ENCODE results near the gene TRPM2.

DNA sequence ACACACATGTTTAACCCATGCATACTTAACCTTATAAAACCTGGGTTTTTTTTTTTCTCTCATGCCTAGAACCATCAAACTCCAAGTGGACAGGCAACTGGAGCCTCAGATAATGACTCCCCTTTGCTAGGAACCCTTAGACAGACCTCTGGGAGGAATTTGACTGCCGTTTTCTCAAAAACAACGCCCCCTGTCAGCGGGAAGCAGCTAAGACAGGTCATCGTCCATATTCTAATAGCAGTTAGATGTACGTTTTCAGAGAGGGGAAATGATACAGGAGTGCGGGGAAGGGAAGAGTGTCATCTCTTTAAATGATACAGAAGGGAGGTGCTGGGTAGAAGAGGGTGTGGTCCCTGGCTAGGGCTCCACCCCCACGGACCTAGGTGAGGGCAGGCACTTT, 136.5 kb downstream of the TRPM2 start:
- TF ChIP-seq BCL6 (CRISPR knock-in tag; IDR thresholded peaks at IDR 0.05) (no peak), POLR2AphosphoS5 (IDR thresholded peaks at IDR 0.05; ENCODE audit: low read depth, low read length) (no peak), CAMTA2 (CRISPR knock-in tag; IDR thresholded peaks at IDR 0.05; ENCODE audit: borderline replicate concordance) (no peak), KAT2B (IDR thresholded peaks at IDR 0.05; ENCODE audit: borderline replicate concordance, low read depth, low read length) (no peak), HNRNPL (IDR thresholded peaks at IDR 0.05; ENCODE audit: low read depth, low read length) (no peak), ELF1 (CRISPR knock-in tag; IDR thresholded peaks at IDR 0.05) (no peak), ARNT2 (CRISPR knock-in tag; IDR thresholded peaks at IDR 0.05; ENCODE audit: low read depth) (no peak), YY1 (IDR thresholded peaks at IDR 0.05; ENCODE audit: insufficient read depth, insufficient replicate concordance, low read depth, low read length) (no peak), EZH2 (conservative IDR thresholded peaks at IDR 0.05; ENCODE audit: low read depth, low read length) (no peak), RFX5 (IDR thresholded peaks at IDR 0.05; ENCODE audit: low read depth, low read length) (no peak), POLR2A (IDR thresholded peaks at IDR 0.05; ENCODE audit: insufficient read depth in 1 of 2, low read depth in 2 of 2, low read length in 2 of 2) (no peak), ETV6 (CRISPR knock-in tag; conservative IDR thresholded peaks at IDR 0.05) (no peak)
- TF ChIP-seq, protein P1, sequence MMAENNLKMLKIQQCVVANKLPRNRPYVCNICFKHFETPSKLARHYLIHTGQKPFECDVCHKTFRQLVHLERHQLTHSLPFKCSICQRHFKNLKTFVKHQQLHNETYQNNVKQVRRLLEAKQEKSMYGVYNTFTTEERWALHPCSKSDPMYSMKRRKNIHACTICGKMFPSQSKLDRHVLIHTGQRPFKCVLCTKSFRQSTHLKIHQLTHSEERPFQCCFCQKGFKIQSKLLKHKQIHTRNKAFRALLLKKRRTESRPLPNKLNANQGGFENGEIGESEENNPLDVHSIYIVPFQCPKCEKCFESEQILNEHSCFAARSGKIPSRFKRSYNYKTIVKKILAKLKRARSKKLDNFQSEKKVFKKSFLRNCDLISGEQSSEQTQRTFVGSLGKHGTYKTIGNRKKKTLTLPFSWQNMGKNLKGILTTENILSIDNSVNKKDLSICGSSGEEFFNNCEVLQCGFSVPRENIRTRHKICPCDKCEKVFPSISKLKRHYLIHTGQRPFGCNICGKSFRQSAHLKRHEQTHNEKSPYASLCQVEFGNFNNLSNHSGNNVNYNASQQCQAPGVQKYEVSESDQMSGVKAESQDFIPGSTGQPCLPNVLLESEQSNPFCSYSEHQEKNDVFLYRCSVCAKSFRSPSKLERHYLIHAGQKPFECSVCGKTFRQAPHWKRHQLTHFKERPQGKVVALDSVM (CRISPR knock-in tag; IDR thresholded peaks at IDR 0.05) = no peak
- TF ChIP-seq, protein P2, sequence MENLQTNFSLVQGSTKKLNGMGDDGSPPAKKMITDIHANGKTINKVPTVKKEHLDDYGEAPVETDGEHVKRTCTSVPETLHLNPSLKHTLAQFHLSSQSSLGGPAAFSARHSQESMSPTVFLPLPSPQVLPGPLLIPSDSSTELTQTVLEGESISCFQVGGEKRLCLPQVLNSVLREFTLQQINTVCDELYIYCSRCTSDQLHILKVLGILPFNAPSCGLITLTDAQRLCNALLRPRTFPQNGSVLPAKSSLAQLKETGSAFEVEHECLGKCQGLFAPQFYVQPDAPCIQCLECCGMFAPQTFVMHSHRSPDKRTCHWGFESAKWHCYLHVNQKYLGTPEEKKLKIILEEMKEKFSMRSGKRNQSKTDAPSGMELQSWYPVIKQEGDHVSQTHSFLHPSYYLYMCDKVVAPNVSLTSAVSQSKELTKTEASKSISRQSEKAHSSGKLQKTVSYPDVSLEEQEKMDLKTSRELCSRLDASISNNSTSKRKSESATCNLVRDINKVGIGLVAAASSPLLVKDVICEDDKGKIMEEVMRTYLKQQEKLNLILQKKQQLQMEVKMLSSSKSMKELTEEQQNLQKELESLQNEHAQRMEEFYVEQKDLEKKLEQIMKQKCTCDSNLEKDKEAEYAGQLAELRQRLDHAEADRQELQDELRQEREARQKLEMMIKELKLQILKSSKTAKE (CRISPR knock-in tag; IDR thresholded peaks at IDR 0.05; ENCODE audit: borderline replicate concordance) = no peak

Data from HepG2 (cell line).